ENCODE measurements around the gene CDH4. TPM values are rescaled to one million over a fixed set of nuclear protein-coding genes. Genes with fewer than 3 reads are reported as not detected.

CDH4 gene
- total and polyA plus RNA-seq, 2 of the 4 experiments (the other 2 are of a cell fraction): 1.6 to 3.5 TPM

GRCh38 chr20:61263084-61263695, 11.1 kb downstream of the CDH4 start:
- Histone ChIP-seq H2AFZ (replicated peaks; ENCODE audit: low read length, poor library complexity) (no peak overlapping the region), H2BK15ac (ENCODE audit: low read depth, low read length) (no peak overlapping the region), H4K91ac (ENCODE audit: insufficient read depth, low read depth, low read length) (no peak overlapping the region), H4K8ac (ENCODE audit: low read depth in 2 of 2, low read length in 2 of 2) (no peak overlapping the region), H3K4me3 (ENCODE audit: insufficient read depth, low read depth, low read length) (no peak overlapping the region), H2BK5ac (ENCODE audit: low read depth, low read length, poor library complexity, severe bottlenecking) (no peak overlapping the region), H3K27ac (ENCODE audit: insufficient read depth, low read length) (no peak overlapping the region), H3K36me3 (ENCODE audit: control insufficient read depth, insufficient read depth, low read length) (peaks cover 1% of the 10 kb centered on the region; the same call in 1 of the 2 replicates), H2AK9ac (replicated peaks; ENCODE audit: low read depth, low read length, poor library complexity) (no peak overlapping the region), H3K14ac (replicated peaks; ENCODE audit: low read depth, low read length) (no peak overlapping the region), H4K20me1 (ENCODE audit: insufficient read depth, low read length) (no peaks in the 10 kb centered on the region; the same call in 1 of the 2 replicates), H3K9me3 (ENCODE audit: control insufficient read depth, insufficient read depth, low read length) (peaks cover 3% of the 10 kb centered on the region), H4K5ac (ENCODE audit: low read depth, low read length) (no peak overlapping the region), H3K27me3 (ENCODE audit: control insufficient read depth, insufficient read depth, low read length) (no peaks in the 10 kb centered on the region; the same call in 1 of the 2 replicates), H3K9ac (ENCODE audit: low read depth, low read length) (no peak overlapping the region), H3K79me1 (ENCODE audit: low read depth in 1 of 2, low read length in 2 of 2) (peaks cover 3 to 6% of the 10 kb centered on the region in 2 experiments; a peak in 1 of 4 replicates), H3K4me2 (ENCODE audit: low read depth, low read length) (no peak overlapping the region), H3K18ac (ENCODE audit: low read depth, low read length) (no peak overlapping the region), H3K4me1 (ENCODE audit: control insufficient read depth, insufficient read depth, low read length) (no peaks in the 10 kb centered on the region), H2AK5ac (ENCODE audit: low read depth, low read length) (no peak overlapping the region), H2BK20ac (ENCODE audit: low read depth, low read length) (no peak overlapping the region), H3K56ac (ENCODE audit: extremely low read depth, insufficient read depth, low read length) (no peak overlapping the region), H2BK120ac (ENCODE audit: low read depth, low read length) (no peak overlapping the region), H3K23ac (ENCODE audit: low read depth, low read length) (no peak overlapping the region), H3K4ac (ENCODE audit: low read depth, low read length) (no peak overlapping the region), H3K9me1 (ENCODE audit: insufficient read depth, low read length) (0 out of 2 replicates have a peak, but pooled peaks cover 2% of the 10 kb centered on the region)
- WGBS, 2 experiments (ENCODE audit: extremely low coverage in 2 of 2, insufficient read length in 1 of 2): 28% methylated on average over 3 of the region's 10 CpGs; no CpG with 5 or more reads in 1 of the 2 experiments
- ATAC-seq (ENCODE audit: low read depth) (peak; percentile 78), DNase-seq (peak; percentile 17)
- dilution Hi-C loops (cut with HindIII; ENCODE audit: low sequenced_read_pairs, unreplicated experiment) (no loop called here), in situ Hi-C loops (cut with MboI; ENCODE audit: low sequenced_read_pairs) (loop anchor here (25.0 kb wide), 1 partner anchor 624 kb away; no protein-coding TSS in a partner anchor), intact Hi-C loops (cut with micrococcal nuclease) (loop anchor here (1.0 to 5.0 kb wide), 3 partner anchors 612 to 1052 kb away; no protein-coding TSS in a partner anchor)
- POLR2A ChIA-PET (ENCODE audit: unreplicated experiment): no interaction called here
- CTCF ChIA-PET: interaction anchor here (0.6 to 1.9 kb wide), 5 partner anchors 9 to 232 kb away, joined by 3 to 5 read pairs (median 3); partner anchors contain the start of gene CDH4
- no TSS peak for BruUV-seq (replicated peaks)
- TF ChIP-seq ELK1 (IDR thresholded peaks at IDR 0.05; ENCODE audit: borderline replicate concordance, low read depth, low read length) (no peak), FOS (IDR thresholded peaks at IDR 0.05; ENCODE audit: low read depth, low read length) (no peak), CTCF (conservative IDR thresholded peaks at IDR 0.05; ENCODE audit: low read depth, low read length) (peak; percentile 83), CHD1 (IDR thresholded peaks at IDR 0.05; ENCODE audit: low read depth, low read length) (no peak), RAD21 (IDR thresholded peaks at IDR 0.05; ENCODE audit: low read length) (peak; percentile 62), SMC3 (IDR thresholded peaks at IDR 0.05; ENCODE audit: low read depth, low read length) (peak; percentile 79)

Data from IMR-90 (cell line).